Measurements from ENCODE around the gene SCYGR5. TPM values are rescaled to one million over a fixed set of nuclear protein-coding genes. Genes with fewer than 3 reads are reported as not detected.
"Not testable (repeated sequence)": the region's sequence is repeated elsewhere in the genome, so short reads cannot be mapped to it uniquely, and the experiment has no call there.

SCYGR5 gene
- total RNA-seq (2014; rRNA removed; shearing (Covaris generic)) = not detected in 2 replicates

- not testable (repeated sequence) for DNase-seq (ENCODE audit: low spot score)
These were observed at the start of gene SCYGR5 for GRCh38 chr2:227666631-227667170. TSS of gene SCYGR5 (plus strand) at chr2:227666804. CDS start at chr2:227666804, 0 bp downstream.

DNA sequence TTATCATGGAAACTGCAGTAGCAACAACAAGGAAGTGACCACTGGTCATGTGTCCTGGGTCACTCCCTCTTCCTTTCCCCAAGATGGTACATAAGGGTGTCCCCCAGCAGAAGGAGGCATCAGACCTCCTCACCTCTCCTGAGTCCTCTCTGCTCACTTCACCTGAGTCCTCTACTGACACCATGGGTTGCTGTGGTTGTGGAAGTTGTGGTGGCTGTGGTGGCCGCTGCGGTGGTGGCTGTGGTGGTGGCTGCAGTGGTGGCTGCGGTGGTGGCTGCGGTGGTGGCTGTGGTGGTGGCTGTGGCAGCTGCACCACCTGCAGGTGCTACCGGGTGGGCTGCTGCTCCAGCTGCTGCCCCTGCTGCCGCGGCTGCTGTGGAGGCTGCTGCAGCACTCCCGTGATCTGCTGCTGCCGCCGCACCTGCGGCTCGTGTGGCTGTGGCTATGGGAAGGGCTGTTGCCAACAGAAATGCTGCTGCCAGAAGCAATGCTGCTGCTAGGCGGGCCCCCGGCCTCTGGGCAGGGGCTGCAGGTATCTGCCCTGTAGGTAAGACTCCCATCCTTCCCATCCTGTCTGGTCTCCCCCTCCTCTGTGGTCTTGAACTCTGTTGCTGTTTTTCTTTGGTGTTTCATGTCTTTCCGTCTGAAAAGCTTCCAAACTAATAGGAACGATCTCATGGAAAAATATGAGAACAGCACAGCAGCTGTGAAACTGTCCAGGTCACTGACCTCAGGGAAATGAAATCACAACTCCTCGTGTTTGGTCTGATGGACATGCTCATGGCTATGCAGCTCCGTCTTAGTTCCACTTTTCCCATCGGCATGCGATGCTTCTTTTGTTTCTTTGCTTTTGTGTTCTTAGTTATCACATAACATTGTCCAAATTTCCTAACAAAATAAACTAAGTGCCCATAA is 49.0 kb upstream of the SCYGR5 start, which contains the start of gene SCYGR4:
Gene SCYGR4, plus strand, starts transcription at position 183 of the 915 bp plus-strand sequence. Its CDS starts 0 bp downstream, at position 183.
- no peak for DNase-seq (ENCODE audit: low spot score)

GRCh38 chr2:227623226-227623625 is 43.4 kb upstream of the SCYGR5 start:
- DNase-seq (ENCODE audit: low spot score) = peak; percentile 22

- no peak for DNase-seq (ENCODE audit: low spot score)
These were observed 41.2 kb upstream of the SCYGR5 start for GRCh38 chr2:227625420-227625819.

GRCh38 chr2:227626580-227627151 is 39.9 kb upstream of the SCYGR5 start:
- no peak for DNase-seq (ENCODE audit: low spot score)

- DNase-seq (ENCODE audit: low spot score) = no peak
These were observed 38.8 kb upstream of the SCYGR5 start for GRCh38 chr2:227627769-227628168.

- DNase-seq (ENCODE audit: low spot score) = no peak
These were observed 37.2 kb upstream of the SCYGR5 start for GRCh38 chr2:227629435-227629834.

- DNase-seq (ENCODE audit: low spot score) = no peak
These were observed 36.3 kb upstream of the SCYGR5 start for GRCh38 chr2:227630322-227630721.

DNA sequence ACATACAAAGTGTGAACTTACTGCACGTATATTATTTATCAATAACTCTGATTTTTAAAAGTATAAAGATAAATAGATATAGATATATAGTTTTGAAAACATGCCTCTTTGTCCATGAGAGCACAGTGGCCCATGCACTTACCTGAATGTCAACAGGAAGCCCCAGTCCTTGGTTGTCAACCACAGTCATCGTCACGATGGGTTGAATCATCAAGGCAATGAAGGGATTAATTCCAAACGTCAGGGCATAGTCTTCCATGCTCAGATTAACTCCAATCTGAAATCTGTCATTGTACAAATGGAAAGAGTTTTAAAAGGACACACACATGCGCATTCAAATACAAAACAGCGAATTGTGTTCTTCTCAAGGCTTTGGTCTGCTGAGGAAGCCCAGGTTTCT is 33.8 kb upstream of the SCYGR5 start:
- DNase-seq (ENCODE audit: low spot score) = no peak

- no peak for DNase-seq (ENCODE audit: low spot score)
These were observed 32.4 kb upstream of the SCYGR5 start for GRCh38 chr2:227634201-227634600.

DNA sequence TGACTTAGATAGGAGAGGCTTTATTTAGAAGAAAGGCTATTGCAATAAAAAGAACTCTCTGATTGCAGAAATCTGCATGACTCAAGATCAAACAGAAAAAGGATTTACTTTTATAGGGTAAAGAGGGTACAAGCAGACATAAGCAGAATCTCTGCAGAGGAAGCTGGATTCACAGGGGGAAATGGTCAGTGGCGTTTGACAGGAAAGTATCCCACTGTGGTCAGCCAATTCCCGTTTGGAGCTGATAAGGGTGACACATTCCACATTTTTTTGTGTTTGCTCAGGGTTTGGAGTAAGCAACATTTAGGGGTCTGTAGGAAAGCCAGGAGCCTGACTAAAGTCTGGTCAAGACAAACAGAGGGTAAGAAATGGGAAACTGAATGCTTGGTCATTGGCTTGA is 23.9 kb upstream of the SCYGR5 start:
- no peak for DNase-seq (ENCODE audit: low spot score)

- no peak for DNase-seq (ENCODE audit: low spot score)
These were observed 22.5 kb upstream of the SCYGR5 start for GRCh38 chr2:227643990-227644551.

- no peak for DNase-seq (ENCODE audit: low spot score)
These were observed 13.2 kb upstream of the SCYGR5 start for GRCh38 chr2:227653419-227653818.

DNA sequence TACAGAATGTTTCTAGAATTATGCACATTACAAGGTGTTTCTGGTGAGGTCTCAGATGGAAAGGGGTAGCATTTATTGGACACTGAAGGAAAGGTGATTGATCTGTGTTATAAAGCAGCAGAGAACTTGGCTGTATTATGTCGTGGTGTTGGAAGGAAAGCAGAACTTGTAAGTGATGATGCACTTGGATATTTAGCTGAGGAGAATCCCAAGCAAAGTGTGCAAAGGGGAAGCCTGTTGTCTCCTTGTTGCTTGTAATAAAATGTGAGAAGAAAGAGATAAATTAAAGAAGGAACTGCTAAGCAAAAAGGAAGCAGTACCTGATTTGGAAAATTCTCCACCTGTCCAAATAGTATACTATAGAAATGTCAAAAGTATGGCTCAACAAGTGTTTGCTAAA is 12.2 kb upstream of the SCYGR5 start:
- DNase-seq (ENCODE audit: low spot score) = no peak

DNA sequence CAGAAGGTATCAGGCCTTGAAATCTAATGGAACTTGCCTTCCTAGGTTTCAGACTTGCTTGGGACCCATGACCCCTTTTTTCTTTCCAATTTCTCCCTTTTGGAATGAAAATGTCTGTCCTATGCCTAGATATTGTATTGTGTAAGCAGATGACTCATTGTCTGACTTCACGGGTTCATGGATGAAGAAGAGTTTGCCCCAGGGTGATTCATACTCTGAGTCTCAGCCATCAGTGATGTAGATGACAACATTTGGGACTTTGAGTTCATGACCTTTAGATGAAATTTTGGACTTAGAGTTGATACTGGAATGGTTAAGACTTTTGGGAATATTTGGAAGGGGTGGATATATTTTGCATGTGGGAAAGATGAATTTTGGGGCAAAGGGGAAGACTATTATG is 11.2 kb upstream of the SCYGR5 start:
- DNase-seq (ENCODE audit: low spot score) = peak; percentile 9

GRCh38 chr2:227657199-227657845 is 9.3 kb upstream of the SCYGR5 start:
- no peak for DNase-seq (ENCODE audit: low spot score)

GRCh38 chr2:227661025-227661649 is 5.5 kb upstream of the SCYGR5 start:
- no peak for DNase-seq (ENCODE audit: low spot score)

DNA sequence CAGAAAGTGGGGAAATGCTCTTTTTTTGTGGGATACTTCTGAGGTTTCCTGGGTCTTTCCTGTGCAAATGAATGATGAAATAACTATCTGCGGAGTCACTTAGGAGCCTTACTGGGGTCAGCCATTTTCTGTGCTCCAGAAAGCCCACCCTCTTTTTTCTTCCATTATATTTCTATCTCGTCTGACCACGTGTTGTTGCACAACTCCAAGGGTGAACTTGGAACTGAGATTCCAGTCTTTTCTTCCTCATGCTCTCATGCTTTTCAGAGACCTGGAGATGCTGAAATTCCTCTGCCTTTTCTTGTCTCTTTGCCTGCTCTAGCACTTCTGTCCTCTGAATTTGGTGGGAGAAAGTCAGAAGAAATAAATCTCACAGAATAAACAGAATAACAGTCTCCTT is 4.8 kb upstream of the SCYGR5 start:
- no peak for DNase-seq (ENCODE audit: low spot score)

DNA sequence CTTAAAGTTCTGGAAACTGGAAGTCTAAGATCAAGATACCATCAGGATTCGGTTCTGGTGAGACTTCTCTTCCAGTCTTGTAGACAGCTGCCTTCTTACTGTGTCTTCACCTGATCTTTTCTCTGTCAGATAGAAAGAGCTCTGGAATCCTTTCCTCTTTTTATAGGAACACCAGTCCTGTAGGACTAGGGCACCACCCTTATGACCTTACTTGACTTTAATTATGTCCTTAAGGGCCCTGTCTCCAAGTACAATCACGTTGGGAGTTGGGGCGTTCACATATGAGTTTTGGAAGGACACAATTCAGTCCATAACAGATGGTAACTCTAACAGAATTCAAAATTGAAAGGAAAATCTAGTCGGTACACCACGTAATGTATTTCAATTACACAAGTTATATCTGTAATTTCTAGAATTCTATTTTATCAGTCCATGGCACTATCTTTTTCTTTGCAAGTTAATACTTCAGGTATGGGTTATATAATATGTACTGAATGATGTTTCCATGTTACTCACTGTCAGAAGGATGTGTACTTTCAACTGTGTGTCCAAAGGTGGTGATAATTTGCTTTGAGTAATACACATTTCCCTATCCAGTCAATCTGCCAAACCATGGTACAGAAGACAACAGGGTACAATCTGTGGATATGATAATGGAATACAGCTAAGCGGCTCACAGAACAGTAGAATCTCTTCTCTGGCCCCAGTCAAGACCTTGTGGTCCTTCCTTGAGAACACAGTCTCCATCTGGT is 1.2 kb upstream of the SCYGR5 start:
- DNase-seq (ENCODE audit: low spot score) = no peak

DNA sequence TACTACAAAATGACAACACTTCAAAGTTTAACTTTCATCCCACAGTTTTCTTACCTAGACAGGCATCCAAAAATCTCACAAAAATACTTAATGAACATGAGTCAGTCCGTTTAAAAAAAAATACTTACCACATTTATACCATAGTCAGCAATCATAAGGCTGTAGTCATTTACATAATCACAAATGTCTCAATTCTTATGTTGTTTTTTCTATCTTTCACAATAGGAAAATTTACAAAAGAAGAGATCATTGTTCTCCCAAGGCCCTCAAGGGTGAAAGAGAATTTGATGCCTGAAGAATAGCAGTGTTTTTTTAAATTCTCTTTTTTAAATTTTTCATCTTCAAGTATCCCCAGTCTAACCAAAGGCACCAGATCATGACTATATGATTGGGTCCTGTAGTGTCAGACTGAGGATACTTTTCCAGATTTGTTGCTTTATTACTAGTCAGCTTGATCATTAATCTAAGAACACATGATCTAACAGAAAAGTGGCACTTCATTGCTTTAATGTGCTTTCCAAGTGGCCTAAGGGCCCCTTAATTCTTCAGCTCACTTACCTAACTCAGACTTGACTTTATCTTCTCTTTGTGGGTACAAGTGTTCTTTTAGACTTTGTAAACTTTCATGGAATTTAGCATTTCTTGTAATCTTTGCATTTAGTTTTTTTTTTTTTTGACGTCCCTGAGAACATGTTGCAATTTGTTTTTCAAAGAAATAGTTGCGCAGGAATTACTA is 4.7 kb downstream of the SCYGR5 start:
- no peak for DNase-seq (ENCODE audit: low spot score)

Measured in HT-29 (cell line).